ENCODE data around the gene HECW1.

The HECW1 gene

DNA sequence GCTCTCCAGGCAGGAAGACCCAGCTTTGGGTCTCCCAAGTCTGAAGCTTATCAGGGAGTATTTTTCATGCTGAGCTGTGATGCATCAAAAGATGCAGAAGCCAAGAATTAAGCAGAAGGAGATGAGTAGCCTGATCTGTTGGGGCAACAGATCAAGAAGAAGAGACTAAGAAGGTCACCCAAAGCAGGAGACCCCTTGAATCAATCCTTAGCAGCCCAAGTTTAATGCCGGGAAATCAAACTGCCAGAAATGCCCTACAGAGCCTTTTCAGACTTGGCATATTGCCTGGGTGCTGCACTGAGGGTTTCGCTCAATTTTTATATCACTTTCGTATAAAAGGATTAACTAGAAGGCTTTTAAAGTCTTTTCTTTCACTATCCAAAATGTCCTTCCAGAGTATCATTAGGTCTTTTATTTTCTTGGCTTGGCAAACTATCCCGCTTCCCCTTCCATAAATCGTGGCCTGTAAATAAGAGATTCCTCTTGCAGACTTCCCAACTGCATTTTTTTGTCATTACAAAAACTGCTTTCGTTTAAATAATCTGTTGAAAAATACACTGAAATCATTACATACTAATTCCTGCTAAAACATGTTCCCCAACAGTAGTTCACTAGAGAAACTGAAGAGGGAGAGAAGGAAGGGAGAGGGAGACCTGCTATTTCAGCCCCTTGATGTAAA is 421.5 kb downstream of the HECW1 start:
- TF ChIP-seq OSR1 (CRISPR knock-in tag; IDR thresholded peaks at IDR 0.05), result no peak
- no peak for TF ChIP-seq GLIS3 (CRISPR knock-in tag; IDR thresholded peaks at IDR 0.05)
- TF ChIP-seq, protein P1, sequence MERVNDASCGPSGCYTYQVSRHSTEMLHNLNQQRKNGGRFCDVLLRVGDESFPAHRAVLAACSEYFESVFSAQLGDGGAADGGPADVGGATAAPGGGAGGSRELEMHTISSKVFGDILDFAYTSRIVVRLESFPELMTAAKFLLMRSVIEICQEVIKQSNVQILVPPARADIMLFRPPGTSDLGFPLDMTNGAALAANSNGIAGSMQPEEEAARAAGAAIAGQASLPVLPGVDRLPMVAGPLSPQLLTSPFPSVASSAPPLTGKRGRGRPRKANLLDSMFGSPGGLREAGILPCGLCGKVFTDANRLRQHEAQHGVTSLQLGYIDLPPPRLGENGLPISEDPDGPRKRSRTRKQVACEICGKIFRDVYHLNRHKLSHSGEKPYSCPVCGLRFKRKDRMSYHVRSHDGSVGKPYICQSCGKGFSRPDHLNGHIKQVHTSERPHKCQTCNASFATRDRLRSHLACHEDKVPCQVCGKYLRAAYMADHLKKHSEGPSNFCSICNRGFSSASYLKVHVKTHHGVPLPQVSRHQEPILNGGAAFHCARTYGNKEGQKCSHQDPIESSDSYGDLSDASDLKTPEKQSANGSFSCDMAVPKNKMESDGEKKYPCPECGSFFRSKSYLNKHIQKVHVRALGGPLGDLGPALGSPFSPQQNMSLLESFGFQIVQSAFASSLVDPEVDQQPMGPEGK (CRISPR knock-in tag; IDR thresholded peaks at IDR 0.05; ENCODE audit: borderline replicate concordance), result no peak
- TF ChIP-seq ARNTL (CRISPR knock-in tag; IDR thresholded peaks at IDR 0.05; ENCODE audit: borderline replicate concordance, low read depth), result no peak
- TF ChIP-seq ZNF70 (CRISPR knock-in tag; IDR thresholded peaks at IDR 0.05), result no peak
- TF ChIP-seq ZFP3 (CRISPR knock-in tag; IDR thresholded peaks at IDR 0.05), result no peak
- no peak for TF ChIP-seq ZNF8 (CRISPR knock-in tag; IDR thresholded peaks at IDR 0.05)
- no peak for TF ChIP-seq TOX (CRISPR knock-in tag; IDR thresholded peaks at IDR 0.05; ENCODE audit: borderline replicate concordance)
- TF ChIP-seq, protein P2, sequence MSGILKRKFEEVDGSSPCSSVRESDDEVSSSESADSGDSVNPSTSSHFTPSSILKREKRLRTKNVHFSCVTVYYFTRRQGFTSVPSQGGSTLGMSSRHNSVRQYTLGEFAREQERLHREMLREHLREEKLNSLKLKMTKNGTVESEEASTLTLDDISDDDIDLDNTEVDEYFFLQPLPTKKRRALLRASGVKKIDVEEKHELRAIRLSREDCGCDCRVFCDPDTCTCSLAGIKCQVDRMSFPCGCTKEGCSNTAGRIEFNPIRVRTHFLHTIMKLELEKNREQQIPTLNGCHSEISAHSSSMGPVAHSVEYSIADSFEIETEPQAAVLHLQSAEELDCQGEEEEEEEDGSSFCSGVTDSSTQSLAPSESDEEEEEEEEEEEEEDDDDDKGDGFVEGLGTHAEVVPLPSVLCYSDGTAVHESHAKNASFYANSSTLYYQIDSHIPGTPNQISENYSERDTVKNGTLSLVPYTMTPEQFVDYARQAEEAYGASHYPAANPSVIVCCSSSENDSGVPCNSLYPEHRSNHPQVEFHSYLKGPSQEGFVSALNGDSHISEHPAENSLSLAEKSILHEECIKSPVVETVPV (CRISPR knock-in tag; IDR thresholded peaks at IDR 0.05), result no peak
- no peak for TF ChIP-seq ZC3H10 (CRISPR knock-in tag; IDR thresholded peaks at IDR 0.05)
- TF ChIP-seq ESRRG (CRISPR knock-in tag; IDR thresholded peaks at IDR 0.05), result no peak
- no peak for TF ChIP-seq RARB (CRISPR knock-in tag; IDR thresholded peaks at IDR 0.05)
- no peak for TF ChIP-seq ISL1 (CRISPR knock-in tag; IDR thresholded peaks at IDR 0.05)
- TF ChIP-seq, protein P3, sequence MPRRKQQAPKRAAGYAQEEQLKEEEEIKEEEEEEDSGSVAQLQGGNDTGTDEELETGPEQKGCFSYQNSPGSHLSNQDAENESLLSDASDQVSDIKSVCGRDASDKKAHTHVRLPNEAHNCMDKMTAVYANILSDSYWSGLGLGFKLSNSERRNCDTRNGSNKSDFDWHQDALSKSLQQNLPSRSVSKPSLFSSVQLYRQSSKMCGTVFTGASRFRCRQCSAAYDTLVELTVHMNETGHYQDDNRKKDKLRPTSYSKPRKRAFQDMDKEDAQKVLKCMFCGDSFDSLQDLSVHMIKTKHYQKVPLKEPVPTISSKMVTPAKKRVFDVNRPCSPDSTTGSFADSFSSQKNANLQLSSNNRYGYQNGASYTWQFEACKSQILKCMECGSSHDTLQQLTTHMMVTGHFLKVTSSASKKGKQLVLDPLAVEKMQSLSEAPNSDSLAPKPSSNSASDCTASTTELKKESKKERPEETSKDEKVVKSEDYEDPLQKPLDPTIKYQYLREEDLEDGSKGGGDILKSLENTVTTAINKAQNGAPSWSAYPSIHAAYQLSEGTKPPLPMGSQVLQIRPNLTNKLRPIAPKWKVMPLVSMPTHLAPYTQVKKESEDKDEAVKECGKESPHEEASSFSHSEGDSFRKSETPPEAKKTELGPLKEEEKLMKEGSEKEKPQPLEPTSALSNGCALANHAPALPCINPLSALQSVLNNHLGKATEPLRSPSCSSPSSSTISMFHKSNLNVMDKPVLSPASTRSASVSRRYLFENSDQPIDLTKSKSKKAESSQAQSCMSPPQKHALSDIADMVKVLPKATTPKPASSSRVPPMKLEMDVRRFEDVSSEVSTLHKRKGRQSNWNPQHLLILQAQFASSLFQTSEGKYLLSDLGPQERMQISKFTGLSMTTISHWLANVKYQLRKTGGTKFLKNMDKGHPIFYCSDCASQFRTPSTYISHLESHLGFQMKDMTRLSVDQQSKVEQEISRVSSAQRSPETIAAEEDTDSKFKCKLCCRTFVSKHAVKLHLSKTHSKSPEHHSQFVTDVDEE (CRISPR knock-in tag; IDR thresholded peaks at IDR 0.05), result no peak
- no peak for ATAC-seq

DNA sequence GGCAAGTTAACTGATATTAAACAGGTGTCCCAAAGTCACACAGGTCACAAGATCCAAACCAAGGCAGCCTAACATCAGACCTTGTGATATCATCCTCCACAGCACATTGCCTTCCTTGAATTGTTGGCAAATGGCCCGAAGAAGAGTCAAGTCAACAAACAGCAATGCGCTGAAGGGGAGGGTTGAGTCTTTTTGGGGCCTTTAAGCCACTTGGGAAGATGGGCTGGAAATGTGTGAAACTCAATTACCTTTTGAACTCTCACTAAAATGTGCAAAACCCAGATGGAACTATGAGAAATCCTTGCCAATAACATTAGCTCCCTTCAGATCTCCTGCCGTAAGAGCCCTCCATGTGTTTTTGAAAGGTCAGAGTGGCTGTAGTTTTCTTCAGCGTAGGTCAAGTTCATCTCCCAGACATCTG is 422.6 kb downstream of the HECW1 start:
- TF ChIP-seq PPARA (CRISPR knock-in tag; IDR thresholded peaks at IDR 0.05; ENCODE audit: borderline replicate concordance) (no peak), SNAI2 (CRISPR knock-in tag; IDR thresholded peaks at IDR 0.05) (no peak), ARNTL (CRISPR knock-in tag; IDR thresholded peaks at IDR 0.05; ENCODE audit: borderline replicate concordance, low read depth) (no peak), ZC3H10 (CRISPR knock-in tag; IDR thresholded peaks at IDR 0.05) (no peak), OSR1 (CRISPR knock-in tag; IDR thresholded peaks at IDR 0.05) (no peak), TCF4 (CRISPR knock-in tag; IDR thresholded peaks at IDR 0.05; ENCODE audit: borderline replicate concordance) (no peak)
- TF ChIP-seq, protein P2 (CRISPR knock-in tag; IDR thresholded peaks at IDR 0.05), result no peak
- no peak for ATAC-seq

DNA sequence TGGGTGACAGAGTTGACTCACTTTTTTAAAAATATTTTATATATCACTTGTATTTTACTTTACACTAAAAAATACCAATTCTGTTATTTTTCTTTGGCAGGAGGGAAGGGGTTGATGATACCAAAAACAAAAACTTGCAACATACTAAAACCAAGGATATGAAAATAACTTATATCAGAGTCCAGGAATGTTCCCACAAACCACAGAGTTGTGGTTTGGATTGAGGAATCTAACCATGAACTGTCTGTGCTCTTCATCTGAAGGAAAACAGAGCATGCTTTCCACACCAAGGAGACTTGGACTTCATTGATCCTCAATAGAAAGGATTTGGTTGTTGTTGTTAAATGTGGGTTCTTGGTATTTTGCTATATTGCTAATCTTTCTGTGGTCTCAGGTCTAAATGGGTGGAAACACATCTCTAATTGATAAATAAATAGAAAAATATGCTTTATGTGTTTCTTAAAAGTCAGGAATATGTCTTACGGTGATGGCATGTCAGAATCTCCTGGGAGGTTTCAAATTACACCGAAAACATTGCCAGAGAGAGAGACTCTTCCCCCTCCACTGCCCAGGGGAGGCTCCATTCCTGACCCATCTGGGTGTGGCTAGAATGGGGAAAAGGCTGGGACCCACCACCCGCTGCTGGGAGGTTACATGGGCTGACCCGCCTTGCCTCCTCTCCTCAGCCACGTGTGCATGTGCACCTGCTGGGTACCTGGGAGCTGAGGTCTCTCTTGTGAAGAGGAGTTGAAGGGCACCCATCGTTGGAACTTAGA is 423.6 kb downstream of the HECW1 start:
- TF ChIP-seq ESRRG (CRISPR knock-in tag; IDR thresholded peaks at IDR 0.05) (no peak), TOX (CRISPR knock-in tag; IDR thresholded peaks at IDR 0.05; ENCODE audit: borderline replicate concordance) (peak; percentile 29; the same call in 1 of the 2 replicates), ISL1 (CRISPR knock-in tag; IDR thresholded peaks at IDR 0.05) (peak; percentile 31; the same call in 1 of the 2 replicates)
- peak; percentile 85 for ATAC-seq

DNA sequence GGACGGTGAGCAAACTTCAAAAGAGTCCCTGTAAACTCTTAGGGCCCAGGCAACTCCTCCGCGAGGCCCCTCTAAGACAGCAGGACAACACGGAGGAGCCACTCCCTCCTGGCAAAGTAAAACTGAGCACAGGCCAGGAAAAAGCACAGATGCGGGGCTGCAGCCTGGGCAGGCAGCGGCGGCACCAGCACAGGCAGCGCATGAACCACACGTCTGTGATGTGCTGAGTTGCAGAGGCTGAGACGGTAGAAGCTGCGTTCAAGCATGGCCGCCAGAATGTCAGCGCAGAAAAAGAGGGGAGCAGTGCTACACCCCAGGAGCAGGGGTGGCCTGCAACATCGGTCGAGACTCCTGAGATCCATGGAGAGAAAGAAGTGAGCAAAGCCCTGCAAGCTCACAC is 424.3 kb downstream of the HECW1 start:
- TF ChIP-seq ZNF8 (CRISPR knock-in tag; IDR thresholded peaks at IDR 0.05), result no peak
- ATAC-seq, result no peak

Measured in SK-N-SH treated with all-trans-retinoic acid at 6 μM for 48 hours (cell line).